ENCODE measurements around the gene CTNNBL1.

Gene CTNNBL1

GRCh38 chr20:37859406-37860171 is 165.8 kb downstream of the CTNNBL1 start:
- no peak for DNase-seq

DNA sequence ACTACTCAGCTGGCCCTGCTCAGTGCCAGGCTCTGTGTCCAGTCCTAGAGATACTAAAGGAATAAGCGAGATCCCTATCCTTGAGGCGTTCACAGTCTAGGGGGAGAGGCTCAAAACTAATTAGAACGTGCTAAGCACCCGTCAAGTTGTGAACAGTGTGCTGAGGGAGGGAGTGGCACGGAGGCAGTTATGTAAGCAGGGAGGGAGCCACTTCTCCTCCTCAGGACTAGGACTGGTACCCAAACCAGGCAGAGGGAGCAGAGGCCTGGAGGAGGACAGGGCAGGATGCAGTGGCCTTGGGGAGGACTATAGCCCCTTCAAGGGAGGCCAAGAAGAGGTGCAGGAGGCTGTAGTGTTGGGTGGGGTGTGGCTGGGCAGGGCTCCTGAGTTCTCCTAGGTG is 169.5 kb downstream of the CTNNBL1 start:
- DNase-seq = no peak

GRCh38 chr20:37864298-37864697 is 170.5 kb downstream of the CTNNBL1 start:
- no peak for DNase-seq

DNA sequence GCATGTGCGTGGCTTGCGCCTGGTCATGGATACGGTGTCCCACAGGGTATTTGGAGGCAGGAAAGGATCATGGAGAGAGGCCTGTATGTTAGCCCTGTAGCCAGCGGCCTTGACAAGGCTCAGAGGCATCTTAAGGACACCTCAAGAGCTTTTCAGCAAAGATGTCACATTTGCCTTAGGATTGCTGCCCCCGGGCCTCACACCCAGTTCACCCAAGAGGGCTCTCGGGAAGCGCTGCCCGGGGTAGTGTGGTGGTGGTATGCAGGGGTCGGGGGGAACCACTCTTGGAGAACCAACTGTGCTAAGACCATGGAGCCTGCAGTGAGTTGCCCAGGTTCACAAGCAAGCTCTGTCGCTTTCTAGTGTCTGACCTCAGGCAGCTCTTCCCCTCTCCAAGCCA is 172.2 kb downstream of the CTNNBL1 start:
- DNase-seq = no peak

DNA sequence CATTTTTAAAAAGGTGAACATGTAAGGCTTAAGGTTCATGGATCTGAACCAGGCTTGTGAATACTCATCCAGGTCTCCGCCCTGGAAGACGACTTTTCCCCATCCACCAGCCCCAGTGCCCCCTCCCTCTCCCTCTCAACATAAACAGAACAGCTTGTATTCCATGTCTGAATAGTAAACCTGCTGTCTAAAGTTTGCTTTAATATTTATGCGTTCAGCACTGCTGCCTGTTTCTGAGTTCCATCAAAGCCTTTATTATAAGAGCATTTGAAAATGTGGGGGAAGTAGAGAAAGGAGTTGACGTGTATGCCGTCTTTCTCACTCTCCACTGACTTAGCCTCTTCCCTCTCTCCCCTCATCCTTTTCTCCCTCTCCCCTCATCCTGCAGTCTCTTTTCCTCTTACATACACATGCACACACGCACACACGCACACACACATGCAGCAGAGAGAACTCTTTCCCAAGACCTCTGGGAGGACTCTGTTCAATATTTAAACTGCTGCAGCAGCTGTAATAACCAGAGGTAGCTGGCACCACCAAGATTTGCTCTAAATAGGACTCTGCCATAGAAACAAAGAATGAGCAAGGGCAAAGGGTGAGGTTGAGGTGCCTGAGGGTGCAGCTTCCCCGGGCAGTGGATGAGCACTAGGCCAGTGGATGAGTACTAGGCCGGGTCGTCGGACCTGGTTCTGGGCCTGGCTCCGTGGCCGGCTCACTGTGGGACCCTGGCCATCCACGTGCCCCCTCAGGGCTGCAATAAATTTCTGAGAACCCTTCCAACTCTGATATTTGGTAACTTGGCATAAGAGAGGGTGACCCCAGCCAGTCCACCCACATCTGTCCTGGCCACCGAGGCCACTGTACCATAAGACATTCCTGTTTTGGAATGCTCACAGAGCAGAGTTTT is 173.7 kb downstream of the CTNNBL1 start:
- DNase-seq = no peak

GRCh38 chr20:37868851-37869333 is 175.1 kb downstream of the CTNNBL1 start:
- peak; percentile 7 for DNase-seq

- DNase-seq = no peak
Observed at GRCh38 chr20:37869334-37869861, 175.6 kb downstream of the CTNNBL1 start.

DNA sequence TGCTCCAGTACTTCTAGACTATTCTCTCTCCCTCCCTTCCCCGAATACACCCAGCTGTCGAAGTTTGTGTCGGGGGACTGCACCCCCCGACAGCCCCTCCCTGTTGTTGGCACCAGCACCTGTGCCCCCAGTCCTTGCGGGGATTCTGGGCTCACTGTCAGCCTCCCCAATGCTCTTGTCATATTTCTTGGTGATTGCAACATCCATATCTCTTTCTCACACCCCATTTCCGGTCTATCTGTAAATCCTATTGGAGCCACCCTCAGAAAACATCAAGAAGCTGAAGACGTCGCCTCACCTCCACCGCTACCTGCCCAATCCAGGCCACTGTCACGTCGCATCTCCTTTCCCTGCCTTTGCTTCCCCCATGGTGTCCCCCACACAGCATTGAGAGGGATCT is 176.5 kb downstream of the CTNNBL1 start:
- DNase-seq = no peak

DNA sequence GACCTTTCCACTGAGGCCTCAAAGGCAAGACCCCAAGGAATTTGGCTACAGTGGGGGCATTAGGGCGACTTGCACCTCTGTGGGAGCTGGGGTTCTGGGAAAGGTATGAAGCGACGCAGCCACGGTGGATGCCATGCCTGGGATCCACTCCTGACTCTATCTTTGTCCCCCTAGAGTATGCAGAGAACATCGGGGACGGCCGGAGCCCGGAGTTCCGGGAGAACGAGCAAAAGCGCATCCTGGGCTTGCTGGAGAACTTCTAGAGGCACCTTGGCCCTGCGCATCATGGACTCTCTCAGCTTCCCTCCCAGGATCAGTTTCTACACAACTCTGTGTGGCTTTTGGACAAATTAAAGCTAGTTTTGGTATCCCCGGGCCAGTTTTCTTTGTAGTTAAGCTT is 177.9 kb downstream of the CTNNBL1 start:
- no peak for DNase-seq

GRCh38 chr20:37872161-37872560 is 178.3 kb downstream of the CTNNBL1 start:
- no peak for DNase-seq

- no peak for DNase-seq
Observed at GRCh38 chr20:37873884-37874283, 180.1 kb downstream of the CTNNBL1 start.

- DNase-seq = no peak
Observed at GRCh38 chr20:37875460-37876175, 181.8 kb downstream of the CTNNBL1 start.

- DNase-seq = no peak
Observed at GRCh38 chr20:37876863-37877262, 183.0 kb downstream of the CTNNBL1 start.

DNA sequence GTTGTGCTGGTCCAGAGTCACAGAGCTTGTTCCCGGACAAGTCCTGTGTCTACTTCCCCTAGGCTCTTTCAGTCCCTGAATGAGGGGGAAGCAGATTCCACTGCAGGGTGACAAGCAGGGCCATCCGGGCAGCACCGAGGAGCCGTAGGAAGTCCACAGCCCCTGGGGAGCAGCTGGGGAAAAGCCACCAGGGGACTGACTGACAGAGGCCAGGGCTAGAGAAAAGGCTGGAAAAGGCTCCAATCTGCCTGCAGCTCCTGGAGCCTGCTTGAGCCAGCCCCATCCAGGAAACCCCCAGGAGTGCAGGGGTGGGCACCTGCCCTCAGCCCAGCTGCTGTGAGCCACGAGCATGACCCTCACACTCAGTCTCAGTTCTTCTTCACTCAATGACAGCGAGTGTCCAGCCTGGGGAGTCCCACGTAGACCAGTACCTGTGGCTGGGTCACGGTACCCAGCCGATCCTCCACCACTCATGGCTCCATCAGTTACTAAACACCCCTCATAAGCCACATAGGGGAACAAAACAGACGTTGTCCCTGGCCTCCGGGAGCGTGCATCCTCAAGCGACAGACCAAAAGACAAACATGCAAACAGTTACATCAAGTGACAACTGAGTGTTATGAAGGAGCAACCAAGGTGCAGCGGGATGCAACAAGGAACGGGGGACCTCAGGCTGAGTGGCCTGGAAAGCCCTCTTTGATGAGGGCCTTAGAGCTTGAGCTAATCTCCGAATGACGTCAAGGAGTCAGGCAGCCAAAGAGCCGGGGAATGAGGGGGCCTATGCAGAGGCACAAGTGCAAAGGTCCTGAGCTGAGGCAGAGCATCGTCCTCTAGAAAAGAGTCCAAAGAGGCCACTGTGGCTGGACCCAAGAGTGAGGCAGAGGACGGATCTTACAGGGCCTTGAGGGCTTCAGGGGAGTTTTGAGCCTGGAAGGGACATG is 184.3 kb downstream of the CTNNBL1 start:
- no peak for DNase-seq

DNA sequence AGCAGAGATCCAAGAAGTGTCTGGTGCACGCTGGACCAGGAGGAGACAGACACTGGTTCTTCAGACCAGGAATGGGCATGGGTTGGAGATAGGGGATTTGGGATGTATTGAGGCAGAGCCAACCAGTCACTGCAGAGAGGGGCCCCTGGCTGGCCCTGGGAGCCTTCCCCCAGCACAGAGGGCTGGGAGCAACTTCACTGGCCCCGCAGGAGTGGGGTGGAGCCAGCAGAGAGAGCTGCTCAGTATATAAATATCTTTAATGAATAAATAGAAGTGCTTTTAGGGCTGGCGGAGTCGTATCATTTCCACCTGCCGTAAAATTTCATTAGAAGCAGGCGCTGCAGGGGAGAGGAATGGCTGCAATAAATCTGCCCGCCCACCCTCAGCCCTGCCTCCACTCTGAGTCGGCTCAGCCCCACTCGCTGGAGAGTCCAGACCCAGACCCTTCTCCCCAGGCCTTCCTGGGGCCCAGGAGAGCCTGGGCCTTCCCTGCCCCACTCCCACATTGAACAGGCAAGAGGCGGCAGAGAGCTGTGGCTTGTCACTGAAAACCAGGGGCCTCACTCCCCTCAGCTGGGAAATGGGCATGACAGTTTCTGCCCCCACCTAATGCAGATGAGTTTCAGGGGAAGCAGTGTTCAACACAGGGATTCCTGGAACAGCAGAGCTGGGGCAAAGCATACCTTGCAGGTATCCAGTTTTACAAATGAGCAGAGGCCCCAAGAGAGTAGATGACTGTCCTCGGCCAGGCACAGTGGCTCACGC is 185.2 kb downstream of the CTNNBL1 start:
- DNase-seq = no peak

- no peak for DNase-seq
Observed at GRCh38 chr20:37879843-37880242, 186.0 kb downstream of the CTNNBL1 start.

GRCh38 chr20:37880726-37881591 is 187.1 kb downstream of the CTNNBL1 start:
- peak; percentile 92 for DNase-seq

DNA sequence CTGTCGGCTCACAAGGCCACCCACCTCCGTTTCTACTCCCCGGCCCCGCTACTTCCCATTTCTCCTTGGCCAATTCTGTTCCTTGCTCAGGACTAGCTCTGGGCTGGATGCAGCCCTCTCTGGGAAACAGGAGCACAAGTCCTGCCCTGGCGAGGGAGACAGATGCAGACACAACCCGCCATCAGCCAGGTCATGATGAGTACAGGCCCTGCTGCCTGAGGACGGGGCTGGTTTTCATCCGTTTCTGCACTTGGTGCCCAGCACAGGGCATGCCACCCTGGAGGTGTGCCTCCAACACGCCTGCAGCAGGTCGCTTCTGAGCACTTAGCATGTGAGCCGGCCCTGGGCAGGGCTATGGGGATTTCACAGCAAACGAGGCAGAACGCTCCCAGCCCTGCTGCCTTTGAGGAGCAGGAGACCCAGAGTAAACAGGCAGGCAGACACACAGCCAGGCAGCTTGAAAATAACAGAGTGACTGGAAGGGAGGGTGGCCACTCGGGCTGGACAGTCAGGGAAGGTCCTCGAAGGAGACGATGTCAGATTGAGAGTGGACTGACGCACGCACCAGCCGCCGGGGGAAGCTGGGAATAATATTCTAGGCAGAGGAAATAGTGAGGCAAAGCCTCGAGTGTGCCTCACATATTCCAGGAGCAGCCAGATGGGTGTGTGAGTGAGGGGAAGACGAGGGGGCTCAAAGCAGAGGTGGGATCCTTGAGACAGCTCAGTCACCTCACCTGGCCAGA is 187.9 kb downstream of the CTNNBL1 start:
- DNase-seq = no peak

Data from NCI-H146 (cell line).